Spinal cord (tissue), 10 donors: ENCODE data around the gene TCF7L1. TPM values are rescaled to one million over a fixed set of nuclear protein-coding genes. Genes with fewer than 3 reads are reported as not detected.
A peak's percentile ranks its signal among the peaks of the same experiment; 100 is the strongest.

Experiments used
- DNase-seq, 6 donors: peaks; one replicate each; pipeline versions ENCODE4 v3.0.0 to v3.0.0-alpha.2; 2013 to 2015; ENCODE audit warnings: low spot score in 6 of 6, low read depth in 4 of 6
- H3K27ac ChIP-seq: one replicate; pipeline ENCODE4 v1.5.1; 2013; ENCODE audit warnings: low read depth, low read length, control low read depth
- H3K27me3 ChIP-seq: one replicate; pipeline ENCODE4 v1.6.1; 2013; ENCODE audit warnings: low read length; ENCODE audit not compliant: control insufficient read depth, insufficient read depth
- H3K36me3 ChIP-seq: one replicate; pipeline ENCODE4 v1.6.1; 2013; ENCODE audit warnings: low read length; ENCODE audit not compliant: control insufficient read depth, insufficient read depth
- H3K4me1 ChIP-seq: one replicate; pipeline ENCODE4 v1.6.1; 2013; ENCODE audit warnings: low read length; ENCODE audit not compliant: control insufficient read depth, insufficient read depth
- H3K4me3 ChIP-seq: one replicate; pipeline ENCODE4 v1.5.1; 2013; ENCODE audit warnings: low read depth, low read length, control low read depth
- H3K9me3 ChIP-seq: one replicate; pipeline ENCODE4 v1.6.1; 2013; ENCODE audit warnings: low read length; ENCODE audit not compliant: control insufficient read depth, insufficient read depth
- WGBS: methylation state at CpG from one replicate; pipeline ENCODE4 v1.1.5; 2013; ENCODE audit warnings: missing lambda C conversion rate; ENCODE audit not compliant: insufficient coverage; 5-methylcytosine and 5-hydroxymethylcytosine counted together
- polyA plus RNA-seq, 2 donors: library from polyadenylated mRNA; unstranded; fragments of 120-200 nt; gene quantifications; one replicate each; pipeline ENCODE4 v1.2.1, GENCODE V29; 2013; ENCODE audit not compliant: insufficient read length in 2 of 2
- total RNA-seq, 2 donors: library from RNA; depleted of rRNA in 1 of 2; stranded (reverse); fragments of 120-200 nt in 1 of 2; fragments of >200 nt in 1 of 2; gene quantifications; one replicate each; pipeline versions ENCODE4 v1.2.3 to v1.2.4, GENCODE V29; 2013 to 2014
- donor health status: healthy.

TCF7L1 gene
- total and polyA plus RNA-seq, 4 donors = 3.4 to 41.9 (median 19.9) TPM

- no peak for DNase-seq
- WGBS = 81% methylated on average over 3 of the region's 3 CpGs
- no peak overlapping the region for H3K4me3 ChIP-seq
- H3K9me3 ChIP-seq = no peaks in the 10 kb centered on the region
- H3K4me1 ChIP-seq = peaks cover 66% of the 10 kb centered on the region
- no peaks in the 10 kb centered on the region for H3K36me3 ChIP-seq
- no peak overlapping the region for H3K27ac ChIP-seq
- no peaks in the 10 kb centered on the region for H3K27me3 ChIP-seq
Measured at GRCh38 chr2:85239102-85239501, 105.9 kb downstream of the TCF7L1 start.

GRCh38 chr2:85240055-85240454 lies 106.9 kb downstream of the TCF7L1 start:
- Histone ChIP-seq H3K9me3 (no peaks in the 10 kb centered on the region), H3K27ac (no peak overlapping the region), H3K4me1 (peaks cover 61% of the 10 kb centered on the region), H3K36me3 (no peaks in the 10 kb centered on the region), H3K27me3 (no peaks in the 10 kb centered on the region), H3K4me3 (no peak overlapping the region)
- 44% methylated on average over 3 of the region's 8 CpGs for WGBS
- no peak for DNase-seq

- no peaks in the 10 kb centered on the region for H3K27me3 ChIP-seq
Measured at GRCh38 chr2:85242321-85242720, 109.1 kb downstream of the TCF7L1 start.

GRCh38 chr2:85243101-85244072 lies 110.2 kb downstream of the TCF7L1 start:
- Histone ChIP-seq H3K27me3 (no peaks in the 10 kb centered on the region), H3K9me3 (no peaks in the 10 kb centered on the region), H3K36me3 (no peaks in the 10 kb centered on the region), H3K27ac (no peak overlapping the region), H3K4me3 (no peak overlapping the region), H3K4me1 (peaks cover 53% of the 10 kb centered on the region)
- WGBS = 60% methylated on average over 19 of the region's 24 CpGs
- no peak for DNase-seq

More at GRCh38 chr2:85242321-85242720, 109.1 kb downstream of the TCF7L1 start:
- no peak overlapping the region for H3K27ac ChIP-seq
- no peaks in the 10 kb centered on the region for H3K36me3 ChIP-seq
- WGBS = 90% methylated on average over 4 of the region's 7 CpGs
- DNase-seq = no peak
- no peaks in the 10 kb centered on the region for H3K9me3 ChIP-seq
- peaks cover 58% of the 10 kb centered on the region for H3K4me1 ChIP-seq
- no peak overlapping the region for H3K4me3 ChIP-seq

GRCh38 chr2:85244828-85245227 lies 111.6 kb downstream of the TCF7L1 start:
- no peaks in the 10 kb centered on the region for H3K27me3 ChIP-seq
- peaks cover 60% of the 10 kb centered on the region for H3K4me1 ChIP-seq
- H3K9me3 ChIP-seq = no peaks in the 10 kb centered on the region
- no peak overlapping the region for H3K4me3 ChIP-seq
- 69% methylated on average over 7 of the region's 7 CpGs for WGBS
- H3K27ac ChIP-seq = no peak overlapping the region
- no peak for DNase-seq
- H3K36me3 ChIP-seq = no peaks in the 10 kb centered on the region

GRCh38 chr2:85245891-85246290 lies 112.7 kb downstream of the TCF7L1 start:
- Histone ChIP-seq H3K4me3 (no peak overlapping the region), H3K27me3 (no peaks in the 10 kb centered on the region), H3K9me3 (no peaks in the 10 kb centered on the region), H3K27ac (no peak overlapping the region), H3K4me1 (peaks cover 55% of the 10 kb centered on the region), H3K36me3 (no peaks in the 10 kb centered on the region)
- WGBS = 100% methylated on average over 2 of the region's 4 CpGs
- no peak for DNase-seq

GRCh38 chr2:85246348-85246747 lies 113.2 kb downstream of the TCF7L1 start:
- no peaks in the 10 kb centered on the region for H3K27me3 ChIP-seq
- H3K4me3 ChIP-seq = no peak overlapping the region
- no peaks in the 10 kb centered on the region for H3K9me3 ChIP-seq
- WGBS = 40% methylated on average over 1 of the region's 5 CpGs
- no peaks in the 10 kb centered on the region for H3K36me3 ChIP-seq
- peaks cover 53% of the 10 kb centered on the region for H3K4me1 ChIP-seq
- DNase-seq = no peak
- H3K27ac ChIP-seq = no peak overlapping the region

GRCh38 chr2:85247610-85248009 lies 114.4 kb downstream of the TCF7L1 start:
- Histone ChIP-seq H3K36me3 (no peaks in the 10 kb centered on the region), H3K4me1 (peaks cover 50% of the 10 kb centered on the region), H3K27me3 (no peaks in the 10 kb centered on the region), H3K4me3 (no peak overlapping the region), H3K27ac (no peak overlapping the region), H3K9me3 (no peaks in the 10 kb centered on the region)
- 59% methylated on average over 4 of the region's 8 CpGs for WGBS
- DNase-seq = no peak

GRCh38 chr2:85248773-85249509 lies 115.7 kb downstream of the TCF7L1 start:
- H3K27ac ChIP-seq = peak overlapping the region; percentile 70

More at GRCh38 chr2:85248773-85249509, 115.7 kb downstream of the TCF7L1 start:
- WGBS = 24% methylated on average over 6 of the region's 7 CpGs
- Histone ChIP-seq H3K9me3 (no peaks in the 10 kb centered on the region), H3K4me3 (no peak overlapping the region), H3K4me1 (peaks cover 44% of the 10 kb centered on the region), H3K36me3 (no peaks in the 10 kb centered on the region), H3K27me3 (no peaks in the 10 kb centered on the region)
- DNase-seq = peak in 2 of 6 donors; percentile 58 to 81
